Spinal cord (tissue), 10 donors: ENCODE results near the gene CD207. TPM values are rescaled to one million over a fixed set of nuclear protein-coding genes. Genes with fewer than 3 reads are reported as not detected.

Experiments used
- DNase-seq, 6 donors: peaks; one replicate each; pipeline versions ENCODE4 v3.0.0 to v3.0.0-alpha.2; 2013 to 2015; ENCODE audit warnings: low spot score in 6 of 6, low read depth in 4 of 6
- H3K27ac ChIP-seq: one replicate; pipeline ENCODE4 v1.5.1; 2013; ENCODE audit warnings: low read depth, low read length, control low read depth
- H3K27me3 ChIP-seq: one replicate; pipeline ENCODE4 v1.6.1; 2013; ENCODE audit warnings: low read length; ENCODE audit not compliant: control insufficient read depth, insufficient read depth
- H3K36me3 ChIP-seq: one replicate; pipeline ENCODE4 v1.6.1; 2013; ENCODE audit warnings: low read length; ENCODE audit not compliant: control insufficient read depth, insufficient read depth
- H3K4me1 ChIP-seq: one replicate; pipeline ENCODE4 v1.6.1; 2013; ENCODE audit warnings: low read length; ENCODE audit not compliant: control insufficient read depth, insufficient read depth
- H3K4me3 ChIP-seq: one replicate; pipeline ENCODE4 v1.5.1; 2013; ENCODE audit warnings: low read depth, low read length, control low read depth
- H3K9me3 ChIP-seq: one replicate; pipeline ENCODE4 v1.6.1; 2013; ENCODE audit warnings: low read length; ENCODE audit not compliant: control insufficient read depth, insufficient read depth
- WGBS: methylation state at CpG from one replicate; pipeline ENCODE4 v1.1.5; 2013; ENCODE audit warnings: missing lambda C conversion rate; ENCODE audit not compliant: insufficient coverage; 5-methylcytosine and 5-hydroxymethylcytosine counted together
- polyA plus RNA-seq, 2 donors: library from polyadenylated mRNA; unstranded; fragments of 120-200 nt; gene quantifications; one replicate each; pipeline ENCODE4 v1.2.1, GENCODE V29; 2013; ENCODE audit not compliant: insufficient read length in 2 of 2
- total RNA-seq, 2 donors: library from RNA; depleted of rRNA in 1 of 2; stranded (reverse); fragments of 120-200 nt in 1 of 2; fragments of >200 nt in 1 of 2; gene quantifications; one replicate each; pipeline versions ENCODE4 v1.2.3 to v1.2.4, GENCODE V29; 2013 to 2014
- donor health status: healthy.

CD207 gene
- total and polyA plus RNA-seq, 4 donors = 0.06 TPM; not detected in 3

DNA sequence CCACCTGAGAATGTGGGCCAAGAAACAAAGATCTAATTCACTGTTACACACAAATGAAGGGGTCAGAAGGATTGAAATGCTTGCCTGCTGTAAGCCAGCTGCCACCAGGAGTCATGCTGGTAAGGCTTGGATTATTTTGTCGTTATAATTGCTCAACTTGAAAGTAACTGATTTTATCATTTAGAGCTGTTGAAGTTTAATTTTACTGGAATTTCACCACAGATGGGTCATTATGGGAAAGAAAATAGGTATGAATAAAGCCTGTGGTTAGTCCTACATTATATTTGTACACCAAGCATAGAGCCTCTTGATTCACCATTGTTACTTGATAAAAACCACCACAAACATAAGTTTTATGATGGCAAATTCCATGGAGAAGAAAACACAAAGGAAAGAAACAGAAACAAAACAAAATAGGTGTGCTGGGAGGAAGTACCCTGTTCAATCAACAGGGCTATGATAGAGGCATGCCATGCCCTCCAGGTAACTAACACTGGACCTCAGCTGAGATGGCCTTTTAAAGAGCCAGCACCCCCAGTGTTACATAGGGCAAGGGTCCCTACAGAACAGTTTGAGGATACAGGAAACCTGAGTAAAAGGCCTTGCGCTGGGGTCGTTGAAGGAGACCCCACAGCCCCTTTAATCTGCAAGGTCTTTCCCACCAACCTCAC, 18.2 kb downstream of the CD207 start:
- Histone ChIP-seq H3K27ac (no peak overlapping the region), H3K4me1 (no peaks in the 10 kb centered on the region), H3K27me3 (no peaks in the 10 kb centered on the region), H3K9me3 (no peaks in the 10 kb centered on the region), H3K4me3 (no peak overlapping the region), H3K36me3 (no peaks in the 10 kb centered on the region)
- DNase-seq = no peak
- 88% methylated on average over 3 of the region's 3 CpGs for WGBS

DNA sequence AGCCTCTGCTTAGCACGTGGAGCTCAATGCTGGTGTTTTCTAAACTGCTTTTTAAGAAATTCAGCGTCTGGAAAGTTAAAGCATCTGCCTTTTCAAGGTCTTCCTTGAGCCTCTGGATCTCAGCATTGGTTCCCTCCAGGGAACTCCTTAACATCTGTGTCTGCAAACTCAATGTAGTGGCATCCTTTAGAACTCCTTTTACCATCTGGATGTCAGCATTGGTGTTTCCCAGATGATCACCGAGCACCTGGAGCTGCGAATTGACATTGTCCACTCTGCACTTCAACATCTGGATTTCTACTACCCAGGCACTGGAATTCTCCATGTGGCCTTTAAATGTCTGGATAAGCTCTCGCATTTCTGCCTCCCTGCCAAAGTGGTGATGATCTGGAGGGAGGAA, 18.9 kb downstream of the CD207 start:
- H3K27ac ChIP-seq = no peak overlapping the region
- H3K4me1 ChIP-seq = no peaks in the 10 kb centered on the region
- no peak overlapping the region for H3K4me3 ChIP-seq
- no peaks in the 10 kb centered on the region for H3K9me3 ChIP-seq
- peak in 1 of 6 donors; percentile 71 for DNase-seq
- WGBS = 80% methylated on average over 3 of the region's 5 CpGs
- H3K36me3 ChIP-seq = no peaks in the 10 kb centered on the region
- no peaks in the 10 kb centered on the region for H3K27me3 ChIP-seq

GRCh38 chr2:70808983-70809958, 26.3 kb downstream of the CD207 start:
- no peak for DNase-seq
- Histone ChIP-seq H3K27me3 (no peaks in the 10 kb centered on the region), H3K4me3 (no peak overlapping the region), H3K9me3 (no peaks in the 10 kb centered on the region), H3K4me1 (no peaks in the 10 kb centered on the region), H3K36me3 (no peaks in the 10 kb centered on the region), H3K27ac (no peak overlapping the region)
- WGBS = 64% methylated on average over 11 of the region's 12 CpGs

DNA sequence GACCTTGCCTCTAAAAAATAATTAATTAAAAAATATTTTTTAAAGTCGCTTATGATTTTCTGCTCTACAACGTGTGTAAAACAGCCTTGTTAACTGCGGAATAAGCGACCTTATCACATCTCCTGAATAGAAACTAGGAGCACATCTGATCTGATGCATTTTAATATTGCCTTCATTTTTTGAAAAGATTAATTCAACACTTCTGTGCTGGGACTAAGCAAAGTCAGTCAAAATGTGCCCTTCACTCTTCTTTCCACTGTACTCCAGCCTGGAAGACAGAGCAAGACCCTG, 27.8 kb downstream of the CD207 start:
- Histone ChIP-seq H3K36me3 (no peaks in the 10 kb centered on the region), H3K9me3 (no peaks in the 10 kb centered on the region), H3K27me3 (no peaks in the 10 kb centered on the region), H3K27ac (no peak overlapping the region), H3K4me1 (no peaks in the 10 kb centered on the region), H3K4me3 (no peak overlapping the region)
- DNase-seq = no peak
- WGBS = 100% methylated on average over 3 of the region's 4 CpGs

DNA sequence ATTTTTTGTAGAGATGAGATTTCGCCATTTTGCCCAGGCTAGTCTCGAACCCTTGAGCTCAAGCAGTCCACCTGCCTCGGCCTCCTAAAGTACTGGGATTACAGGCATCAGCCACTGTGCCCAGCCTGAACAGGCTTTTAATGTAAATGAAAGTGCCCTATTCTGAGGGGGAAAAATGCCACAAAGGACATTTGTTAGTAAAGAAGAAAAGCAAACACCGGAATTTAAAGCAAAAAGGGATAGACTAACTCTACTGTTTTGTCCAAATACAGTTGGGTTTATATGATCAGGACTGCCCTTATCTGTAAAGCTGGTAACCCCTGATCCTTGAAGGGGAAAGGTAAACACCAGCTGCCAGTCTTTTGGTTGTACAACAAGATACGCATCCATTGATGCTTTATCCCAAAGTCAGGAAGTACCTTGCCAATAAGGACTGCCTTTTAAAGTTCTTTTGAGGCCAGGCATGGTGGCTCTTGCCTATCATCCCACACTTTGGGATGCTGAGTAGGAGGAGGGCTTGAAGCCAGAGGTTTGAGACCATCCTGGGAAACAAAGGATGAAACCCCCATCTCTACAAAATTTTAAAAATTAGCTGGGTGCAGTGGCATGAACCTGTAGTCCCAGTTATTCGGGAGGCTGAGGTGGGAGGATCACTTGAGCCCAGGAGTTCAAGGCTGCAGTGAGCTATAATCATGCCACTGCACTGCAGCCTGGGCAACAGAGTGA, 28.4 kb downstream of the CD207 start:
- Histone ChIP-seq H3K4me3 (no peak overlapping the region), H3K27me3 (no peaks in the 10 kb centered on the region), H3K36me3 (no peaks in the 10 kb centered on the region), H3K4me1 (no peaks in the 10 kb centered on the region), H3K27ac (no peak overlapping the region), H3K9me3 (no peaks in the 10 kb centered on the region)
- WGBS = 90% methylated on average over 5 of the region's 6 CpGs
- DNase-seq = no peak

DNA sequence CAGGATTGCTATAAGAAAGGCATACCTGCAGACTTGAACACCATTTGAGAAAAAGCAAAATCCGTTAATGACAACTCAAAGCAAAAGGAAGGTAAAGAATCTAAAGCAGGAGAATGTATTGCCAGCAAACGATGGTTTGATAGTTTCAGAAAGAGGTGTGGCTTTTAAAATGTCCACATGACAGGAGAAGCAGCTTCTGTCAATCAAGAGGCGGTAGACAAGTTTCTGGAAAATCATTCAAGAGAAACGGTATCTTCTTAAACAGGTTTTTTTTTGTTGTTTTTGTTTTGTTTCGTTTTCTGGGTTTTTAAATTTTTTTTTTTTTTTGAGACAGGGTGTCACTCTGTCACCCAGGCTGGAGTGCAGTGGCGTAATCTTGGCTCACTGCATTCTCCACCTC, 29.0 kb downstream of the CD207 start:
- H3K27ac ChIP-seq = no peak overlapping the region
- H3K36me3 ChIP-seq = no peaks in the 10 kb centered on the region
- DNase-seq = no peak
- H3K9me3 ChIP-seq = no peaks in the 10 kb centered on the region
- 56% methylated on average over 2 of the region's 6 CpGs for WGBS
- no peaks in the 10 kb centered on the region for H3K27me3 ChIP-seq
- no peaks in the 10 kb centered on the region for H3K4me1 ChIP-seq
- no peak overlapping the region for H3K4me3 ChIP-seq

GRCh38 chr2:70806013-70806412, 29.6 kb downstream of the CD207 start:
- DNase-seq = peak in 1 of 6 donors; percentile 80
- Histone ChIP-seq H3K27me3 (no peaks in the 10 kb centered on the region), H3K4me3 (no peak overlapping the region), H3K4me1 (no peaks in the 10 kb centered on the region), H3K36me3 (no peaks in the 10 kb centered on the region), H3K9me3 (no peaks in the 10 kb centered on the region), H3K27ac (no peak overlapping the region)
- no CpG with 5 or more reads among the region's 5 CpGs for WGBS

DNA sequence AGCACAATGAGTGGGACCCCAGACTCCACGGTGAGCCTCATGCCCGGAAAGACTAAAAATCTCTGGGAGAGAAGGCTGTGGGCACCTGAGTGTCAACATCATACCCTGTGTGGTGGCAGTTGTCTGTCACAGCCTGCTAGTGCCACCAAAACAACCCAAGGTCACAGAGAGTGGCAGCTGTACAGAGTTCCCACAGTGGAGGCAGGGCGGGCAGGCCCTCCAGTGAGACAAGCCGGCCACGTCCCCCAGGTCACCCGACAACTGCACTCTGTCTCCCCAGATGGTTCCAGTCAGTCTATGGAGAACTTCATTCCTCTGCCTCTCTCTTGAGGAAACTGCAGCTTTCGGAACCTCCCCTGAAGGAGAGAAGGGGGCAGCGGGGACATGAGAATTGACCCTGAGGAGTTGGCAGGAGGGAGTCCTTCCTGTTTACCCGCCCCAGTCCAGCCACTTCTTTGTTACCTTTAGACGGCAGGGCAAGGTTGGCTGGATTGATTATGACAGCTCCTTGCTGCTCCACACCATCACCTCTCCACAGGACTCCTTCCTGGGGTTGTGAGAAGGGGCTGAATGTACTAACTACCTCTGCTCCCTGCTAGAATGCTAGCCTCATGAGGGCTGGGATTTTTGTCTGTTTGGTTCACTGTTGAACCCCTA, 33.9 kb downstream of the CD207 start:
- no peaks in the 10 kb centered on the region for H3K9me3 ChIP-seq
- no peak for DNase-seq
- 75% methylated on average over 6 of the region's 10 CpGs for WGBS
- H3K36me3 ChIP-seq = no peaks in the 10 kb centered on the region
- no peaks in the 10 kb centered on the region for H3K4me1 ChIP-seq
- H3K4me3 ChIP-seq = no peak overlapping the region
- H3K27ac ChIP-seq = no peak overlapping the region
- no peaks in the 10 kb centered on the region for H3K27me3 ChIP-seq

DNA sequence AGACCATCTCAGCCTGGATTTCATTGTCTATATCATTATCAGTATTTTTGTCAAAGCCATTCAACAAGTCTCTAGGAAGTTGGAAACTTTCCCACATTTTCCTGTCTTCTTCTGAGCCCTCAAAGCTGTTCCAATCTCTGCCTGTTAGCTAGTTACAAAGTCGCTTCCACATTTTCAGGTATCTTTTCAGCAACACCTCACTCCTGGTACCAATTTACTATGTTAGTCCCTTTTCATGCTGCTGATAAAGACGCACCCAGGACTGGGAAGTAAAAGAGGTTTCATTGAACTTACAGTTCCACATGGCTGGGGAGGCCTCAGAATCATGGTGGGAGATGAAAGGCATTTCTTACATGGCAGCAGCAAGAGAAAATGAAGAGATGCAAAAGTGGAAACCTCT, 35.9 kb downstream of the CD207 start:
- no peak overlapping the region for H3K4me3 ChIP-seq
- WGBS = 100% methylated on average over 1 of the region's 2 CpGs

More for the DNA sequence above, 35.9 kb downstream of the CD207 start:
- Histone ChIP-seq H3K4me1 (no peaks in the 10 kb centered on the region), H3K27ac (no peak overlapping the region), H3K36me3 (no peaks in the 10 kb centered on the region), H3K27me3 (no peaks in the 10 kb centered on the region), H3K9me3 (no peaks in the 10 kb centered on the region)
- no peak for DNase-seq
